NOMO-1 (cell line): ENCODE data around the gene USP32.
"Not testable (repeated sequence)": the region's sequence is repeated elsewhere in the genome, so short reads cannot be mapped to it uniquely, and the experiment has no call there.

Experiments used
- DNase-seq, 2 experiments: peaks; one replicate each; lab custom pipeline; 2025; ENCODE audit not compliant: unreplicated experiment in 2 of 2; lab: John Stamatoyannopoulos, UW

USP32 gene

DNA sequence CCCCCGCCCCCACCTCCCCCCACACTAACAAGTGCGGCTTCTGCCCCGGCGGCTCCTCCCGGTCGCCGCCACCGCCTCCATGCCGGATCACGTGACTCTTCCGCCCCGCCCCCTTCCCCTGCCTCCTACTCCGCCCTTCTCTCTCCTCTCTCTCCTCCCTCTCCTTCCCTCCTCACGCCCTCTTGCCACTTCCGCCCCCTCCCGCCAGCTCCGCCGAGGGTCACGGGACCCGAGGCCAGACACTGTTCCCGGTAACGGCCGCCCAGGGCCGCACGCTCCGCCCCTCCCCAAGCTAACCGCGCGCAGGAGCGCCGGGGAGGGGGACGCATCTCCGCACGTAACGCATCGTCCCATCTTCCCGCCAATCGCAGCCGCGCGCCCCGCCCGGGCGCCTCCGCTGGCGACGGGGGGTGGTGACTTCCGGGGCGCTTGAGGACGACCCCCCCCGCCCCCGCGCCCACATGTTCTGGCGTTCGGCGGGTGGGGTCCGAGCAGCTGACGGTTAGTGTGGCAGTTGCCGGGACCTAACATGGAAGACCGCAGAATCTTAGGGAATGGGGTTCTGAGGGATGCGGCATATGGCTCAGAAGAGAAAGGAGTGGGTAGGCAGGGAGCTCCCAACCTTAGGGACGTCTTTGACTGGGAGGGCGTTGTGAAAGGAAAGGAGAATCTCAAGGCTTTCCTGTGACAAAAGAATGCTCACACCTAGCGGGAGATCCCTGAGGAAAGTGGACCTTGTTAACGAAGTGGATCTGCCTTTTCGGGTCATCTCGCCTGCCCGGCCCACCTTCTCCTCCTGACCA, at the start of gene USP32:
Gene USP32 (minus strand): TSS at position 92 of the 803 bp plus-strand sequence. CDS start 194 bp downstream, outside the sequence.
- DNase-seq, result peak; percentile 94 to 98

- DNase-seq, result peak in 1 of 2 experiments; percentile 57
Observed at GRCh38 chr17:60439501-60439900, 47.6 kb upstream of the USP32 start.

- DNase-seq, result peak; percentile 18 to 19
Observed at GRCh38 chr17:60436676-60437075, 44.7 kb upstream of the USP32 start.

- peak in 1 of 2 experiments; percentile 60 for DNase-seq
Observed at GRCh38 chr17:60435244-60436167, 43.6 kb upstream of the USP32 start.

DNA sequence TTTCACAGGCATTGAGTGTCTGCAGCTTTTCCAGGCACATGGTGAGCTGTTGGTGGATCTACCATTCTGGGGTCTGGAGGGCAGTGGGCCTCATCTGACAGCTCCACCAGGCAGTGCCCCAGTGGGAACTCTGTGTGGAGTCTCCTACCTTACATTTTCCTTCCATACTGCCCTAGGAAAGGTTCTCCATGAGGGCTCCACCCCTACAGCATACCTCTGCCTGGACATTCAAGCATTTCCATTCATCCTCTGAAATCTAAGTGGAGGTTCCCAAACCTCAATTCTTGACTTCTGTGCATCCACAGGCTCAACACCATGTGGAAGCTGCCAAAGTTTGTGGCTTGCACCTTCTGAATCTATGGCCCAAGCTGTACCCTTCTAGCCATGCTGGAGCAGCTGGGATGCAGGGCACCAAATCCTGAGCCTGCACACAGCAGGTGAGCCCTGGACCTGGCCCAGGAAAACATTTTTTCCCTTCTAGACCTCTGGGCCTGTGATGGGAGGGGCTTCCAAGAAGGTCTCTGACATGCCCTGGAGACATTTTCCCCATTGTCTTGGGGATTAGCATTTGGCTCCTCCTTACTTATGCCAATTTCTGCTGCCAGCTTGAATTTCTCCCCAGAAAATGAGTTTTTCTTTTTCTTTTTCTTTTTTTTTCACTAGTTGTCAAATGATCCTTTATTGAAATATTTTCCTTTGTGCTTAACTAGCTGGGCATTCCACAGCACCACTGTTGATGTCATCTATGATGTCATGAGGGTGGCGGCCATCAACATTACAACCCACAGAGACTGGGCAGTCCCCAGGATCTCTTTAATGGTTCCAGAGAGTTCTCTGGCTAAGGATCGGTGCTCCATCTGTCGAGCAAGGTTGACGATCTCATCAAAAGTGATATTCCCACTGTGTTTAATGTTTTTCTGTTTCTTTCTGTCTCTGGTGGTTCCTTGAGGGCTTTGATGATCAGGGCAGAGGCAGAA, 41.4 kb upstream of the USP32 start:
- DNase-seq, result not testable (repeated sequence)

GRCh38 chr17:60430561-60430960, 38.6 kb upstream of the USP32 start:
- not testable (repeated sequence) for DNase-seq

DNA sequence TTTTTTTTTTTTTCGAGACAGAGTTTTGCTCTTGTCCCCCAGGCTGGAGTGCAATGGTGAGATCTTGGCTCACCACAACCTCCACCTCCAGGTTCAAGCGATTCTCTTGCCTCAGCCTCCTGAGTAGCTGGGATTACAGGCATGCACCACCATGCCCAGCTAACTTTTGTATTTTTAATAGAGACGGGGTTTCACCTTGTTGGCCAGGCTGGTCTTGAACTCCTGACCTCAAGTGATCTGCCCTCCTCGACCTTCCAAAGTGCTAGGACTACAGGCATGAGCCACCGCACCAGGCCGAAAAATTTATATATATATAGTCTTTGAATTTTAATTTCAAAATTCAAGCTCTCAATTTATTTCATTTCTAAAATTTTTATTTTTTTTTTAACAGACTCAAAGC, 36.6 kb upstream of the USP32 start:
- DNase-seq, result not testable (repeated sequence)

DNA sequence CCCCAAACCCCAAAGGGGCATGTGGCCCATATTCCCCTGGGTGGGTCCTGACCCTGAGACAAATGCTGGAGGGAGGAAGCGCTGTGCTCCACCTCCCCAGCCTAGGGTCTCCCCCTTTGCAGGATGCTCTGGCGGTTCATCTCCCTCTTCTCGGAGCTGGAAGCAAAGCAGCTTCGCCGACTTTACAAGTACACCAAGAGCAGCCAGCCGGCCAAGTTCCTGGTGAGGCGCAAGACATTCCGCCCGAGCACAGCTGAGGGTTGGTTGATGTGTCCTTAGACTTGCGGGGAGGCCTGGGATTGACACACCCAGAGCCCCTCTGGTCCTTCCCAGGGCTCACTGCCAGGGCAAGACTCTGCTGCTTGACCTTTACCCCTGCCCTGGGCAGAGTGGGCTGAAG, 34.7 kb upstream of the USP32 start:
- no peak for DNase-seq

DNA sequence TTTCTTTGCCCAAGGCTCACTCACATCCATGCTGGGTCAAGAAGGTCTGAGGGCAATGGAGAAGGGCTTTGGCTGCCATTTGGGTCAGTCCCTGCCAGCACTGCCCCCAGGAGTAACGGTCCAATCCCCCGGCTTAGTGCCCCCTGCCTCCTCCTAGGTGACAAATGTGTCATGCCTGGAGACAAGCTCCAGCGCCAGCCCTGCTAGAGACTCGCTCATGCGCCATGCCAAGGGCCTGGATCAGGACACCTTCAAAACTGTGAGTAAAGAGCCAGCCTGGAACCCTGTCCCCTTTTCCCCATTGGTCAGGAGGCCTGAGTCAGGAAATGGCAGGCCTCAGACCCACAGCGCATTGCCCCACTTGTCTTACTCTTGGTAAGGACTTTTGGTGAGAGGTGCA, 33.7 kb upstream of the USP32 start:
- DNase-seq, result no peak

DNA sequence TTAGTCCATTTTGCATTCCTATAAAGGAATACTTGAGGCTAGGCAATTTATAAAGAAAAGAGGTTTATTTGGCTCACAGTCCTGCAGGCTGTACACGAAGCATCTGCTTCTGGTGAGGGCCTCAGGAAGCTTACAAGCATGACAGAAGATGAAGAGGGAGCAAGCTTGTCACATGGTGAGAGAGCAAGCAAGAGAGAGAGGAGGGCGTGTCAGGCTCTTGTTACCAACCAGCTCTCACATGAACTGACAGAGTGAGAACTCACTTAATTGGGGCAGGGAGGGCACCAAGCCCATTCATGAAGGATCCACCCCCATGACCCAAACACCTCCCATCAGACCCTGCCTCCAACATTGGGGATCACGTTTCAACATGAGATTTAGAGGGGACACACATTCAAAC, 31.9 kb upstream of the USP32 start:
- DNase-seq, result no peak

DNA sequence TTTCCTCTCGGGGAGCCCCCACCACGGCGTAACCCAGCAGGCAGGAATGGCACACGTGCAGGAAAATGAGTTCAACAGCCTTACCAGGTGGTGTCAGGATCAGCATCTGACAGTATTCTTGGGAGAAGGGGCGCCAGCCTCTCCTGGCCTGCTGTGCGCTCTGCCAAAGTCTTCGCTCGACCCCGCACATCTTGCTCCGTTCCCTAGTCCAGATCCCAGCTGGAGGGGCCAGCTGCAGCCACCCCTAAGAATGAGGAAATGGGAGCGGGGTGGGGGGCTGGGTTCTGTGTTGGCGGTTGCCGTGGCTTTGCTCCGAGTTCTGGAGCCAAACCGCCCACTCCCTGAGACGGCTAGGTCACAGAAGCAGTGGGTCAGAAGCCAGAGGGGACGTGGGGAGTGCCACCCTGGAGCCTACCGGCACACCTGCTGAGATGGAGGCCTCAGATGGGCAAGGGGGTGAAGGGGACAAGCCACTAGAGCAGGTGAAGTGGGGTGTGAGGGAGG, 30.3 kb upstream of the USP32 start, which contains the start of gene CHCT1:
Gene CHCT1 (plus strand): TSS at position 328 of the 504 bp plus-strand sequence. CDS start 104 bp downstream, at position 432.
- DNase-seq, result no peak

DNA sequence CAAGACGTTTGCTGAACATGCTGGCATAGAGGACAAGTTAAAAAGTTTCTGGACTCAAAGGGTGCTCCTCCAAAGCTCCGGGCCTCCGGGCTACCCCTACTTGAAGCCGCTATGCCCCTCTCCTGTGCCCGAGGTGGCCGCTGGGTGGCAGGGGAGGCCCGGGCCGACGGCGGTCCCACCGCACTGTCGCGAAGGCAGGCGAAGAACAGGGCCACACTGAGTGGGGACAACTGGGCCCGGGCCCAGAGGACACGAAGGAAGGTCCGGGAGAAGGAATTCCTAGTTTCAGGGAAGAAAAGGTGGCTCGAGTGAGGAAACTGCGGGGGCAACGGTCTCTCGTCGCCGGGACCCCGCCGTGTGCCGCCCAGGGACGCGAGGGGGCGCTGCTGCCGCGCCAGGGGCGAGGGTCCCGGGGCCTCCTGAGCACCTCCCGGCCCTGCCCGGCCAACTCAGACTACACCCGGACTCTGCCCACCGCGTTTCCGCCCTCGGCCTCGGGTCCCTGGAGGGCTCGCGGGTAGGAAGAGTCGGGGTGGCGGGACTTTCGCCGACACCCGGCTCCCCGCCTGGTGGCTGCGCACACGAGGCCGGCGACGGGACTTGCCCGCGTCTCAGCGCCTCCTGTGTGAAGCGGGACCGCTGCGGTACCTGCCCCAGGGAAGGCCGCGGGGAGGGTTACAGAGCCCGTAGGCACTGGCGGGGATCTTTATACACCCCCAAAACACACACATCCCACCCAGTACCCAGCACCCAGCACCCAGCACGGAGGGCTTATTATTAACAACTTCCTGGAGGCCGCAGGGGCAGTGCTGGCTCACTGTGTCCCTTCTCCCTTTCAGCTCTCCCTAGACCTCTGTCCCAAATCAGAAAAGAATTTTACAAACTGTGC, 29.6 kb upstream of the USP32 start:
- DNase-seq, result peak; percentile 76 to 80

DNA sequence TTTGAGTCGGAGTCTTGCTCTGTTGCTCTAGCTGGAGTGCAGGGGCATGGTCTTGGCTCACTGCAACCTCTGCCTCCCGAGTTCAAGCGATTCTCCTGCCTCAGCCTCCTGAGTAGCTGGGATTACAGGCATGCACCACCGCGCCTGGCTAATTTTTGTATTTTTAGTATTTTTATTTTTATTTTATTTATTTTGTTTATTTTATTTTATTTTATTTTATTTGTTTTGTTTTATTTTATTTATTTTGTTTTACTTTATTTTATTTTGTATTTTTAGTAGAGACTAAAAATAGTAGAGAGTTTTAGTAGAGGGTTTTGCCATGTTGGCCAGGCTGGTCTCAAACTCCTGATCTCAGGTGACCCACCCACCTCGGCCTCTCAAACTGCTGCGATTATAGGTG, 27.9 kb upstream of the USP32 start:
- not testable (repeated sequence) for DNase-seq

- not testable (repeated sequence) for DNase-seq
Observed at GRCh38 chr17:60419003-60419402, 27.1 kb upstream of the USP32 start.

- no peak for DNase-seq
Observed at GRCh38 chr17:60416368-60416925, 24.5 kb upstream of the USP32 start.

DNA sequence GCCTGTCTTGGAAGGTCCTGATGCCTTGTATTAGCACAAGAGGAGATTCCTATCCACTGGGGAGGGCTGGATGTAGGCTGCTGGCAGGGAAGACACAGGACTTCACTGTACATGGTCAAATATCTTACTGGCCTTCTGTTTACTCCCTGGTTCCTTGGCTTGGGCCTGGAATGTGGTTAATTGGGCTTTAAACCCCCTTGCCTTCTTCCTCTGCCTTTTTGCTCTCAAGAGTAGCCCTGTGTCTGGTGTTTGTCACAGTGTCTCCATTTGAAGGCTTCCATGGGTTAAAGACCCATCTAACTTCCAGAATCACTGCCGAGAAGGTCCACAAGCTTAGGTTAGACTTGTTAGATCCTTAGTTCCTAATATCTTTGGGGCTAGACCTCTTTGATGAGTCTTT, 23.2 kb upstream of the USP32 start:
- no peak for DNase-seq

GRCh38 chr17:60412701-60413100, 20.8 kb upstream of the USP32 start:
- no peak for DNase-seq

DNA sequence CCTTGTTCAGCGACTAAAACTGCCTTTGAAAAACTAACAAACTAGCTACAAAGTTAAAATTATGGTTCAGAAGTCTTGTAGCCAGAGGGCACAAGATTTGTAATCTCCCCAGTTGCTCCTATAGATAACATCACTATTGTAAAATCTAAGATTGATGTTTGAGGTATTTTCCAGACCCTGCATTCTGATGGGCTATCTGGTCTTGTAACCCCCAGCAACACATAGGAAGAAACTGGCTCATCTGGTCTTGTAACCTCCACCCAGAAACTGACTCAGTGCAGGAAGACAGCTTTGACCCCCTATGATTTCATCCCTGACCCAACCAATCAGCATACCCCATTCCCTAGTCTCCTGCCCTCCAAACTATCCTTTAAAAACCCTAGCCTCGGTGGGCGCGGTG, 18.1 kb upstream of the USP32 start:
- no peak for DNase-seq

GRCh38 chr17:60406887-60407286, 15.0 kb upstream of the USP32 start:
- no peak for DNase-seq
